ENCODE results near the gene RPL6.
"Not testable (repeated sequence)": the region's sequence is repeated elsewhere in the genome, so short reads cannot be mapped to it uniquely, and the experiment has no call there.

Gene RPL6

DNA sequence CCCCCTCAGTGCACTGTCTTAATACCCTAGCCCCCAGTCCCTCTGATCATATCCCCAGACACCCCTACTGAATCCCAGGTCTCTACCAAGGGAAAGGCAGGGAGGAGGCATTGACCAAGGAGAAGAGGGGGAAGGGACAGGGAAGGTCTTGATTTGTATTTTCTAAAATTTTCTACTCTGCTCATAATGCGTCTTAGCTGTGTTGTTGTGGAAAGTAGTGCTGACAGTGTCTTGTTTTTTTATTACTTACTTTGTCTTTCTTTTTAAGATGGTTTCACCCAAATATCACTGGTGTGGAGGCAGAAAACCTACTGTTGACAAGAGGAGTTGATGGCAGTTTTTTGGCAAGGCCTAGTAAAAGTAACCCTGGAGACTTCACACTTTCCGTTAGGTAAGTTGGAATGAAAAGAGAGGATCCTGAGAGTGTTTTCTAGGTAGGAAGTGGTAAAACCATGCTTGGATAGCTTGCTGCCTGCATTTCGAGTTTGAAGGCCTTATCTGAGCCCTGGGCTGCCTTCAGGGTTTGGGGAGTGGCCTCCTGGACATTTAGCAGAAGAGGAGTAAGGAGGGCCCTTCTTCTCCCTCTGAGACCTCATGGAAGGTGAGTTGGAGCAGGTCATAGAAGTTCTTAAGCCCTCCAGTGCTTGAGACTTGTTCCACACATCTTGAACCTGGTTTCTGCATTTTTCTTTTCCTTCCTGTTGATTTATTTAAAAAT, 36.8 kb upstream of the RPL6 start:
- Histone ChIP-seq H3F3A (ENCODE audit: control insufficient read depth, insufficient read depth) (no peaks in the 10 kb centered on the region), H3K27me3 (ENCODE audit: control insufficient read depth, low read length) (no peaks in the 10 kb centered on the region), H3K79me2 (ENCODE audit: control insufficient read depth, low read length) (peaks cover 26% of the 10 kb centered on the region), H3K27ac (ENCODE audit: low read depth, low read length) (no peak overlapping the region), H3K9me2 (replicated peaks; ENCODE audit: control insufficient read depth, low read length) (no peaks in the 10 kb centered on the region), H3K4me2 (ENCODE audit: low read length) (no peak overlapping the region), H4K20me1 (ENCODE audit: control insufficient read depth, insufficient read depth, low read depth, low read length) (no peaks in the 10 kb centered on the region), H3K4me3 (ENCODE audit: low read length) (no peak overlapping the region), H3K36me3 (ENCODE audit: control insufficient read depth, low read length) (peaks cover 38% of the 10 kb centered on the region), H3K9me3 (ENCODE audit: control insufficient read depth, insufficient read depth, low read length) (no peaks in the 10 kb centered on the region), H3K4me1 (ENCODE audit: control insufficient read depth, low read length) (no peaks in the 10 kb centered on the region)
- no peak for TF ChIP-seq EZH2phosphoT487 (IDR thresholded peaks at IDR 0.05; ENCODE audit: borderline replicate concordance, low read length)
- TF ChIP-seq, protein P1, sequence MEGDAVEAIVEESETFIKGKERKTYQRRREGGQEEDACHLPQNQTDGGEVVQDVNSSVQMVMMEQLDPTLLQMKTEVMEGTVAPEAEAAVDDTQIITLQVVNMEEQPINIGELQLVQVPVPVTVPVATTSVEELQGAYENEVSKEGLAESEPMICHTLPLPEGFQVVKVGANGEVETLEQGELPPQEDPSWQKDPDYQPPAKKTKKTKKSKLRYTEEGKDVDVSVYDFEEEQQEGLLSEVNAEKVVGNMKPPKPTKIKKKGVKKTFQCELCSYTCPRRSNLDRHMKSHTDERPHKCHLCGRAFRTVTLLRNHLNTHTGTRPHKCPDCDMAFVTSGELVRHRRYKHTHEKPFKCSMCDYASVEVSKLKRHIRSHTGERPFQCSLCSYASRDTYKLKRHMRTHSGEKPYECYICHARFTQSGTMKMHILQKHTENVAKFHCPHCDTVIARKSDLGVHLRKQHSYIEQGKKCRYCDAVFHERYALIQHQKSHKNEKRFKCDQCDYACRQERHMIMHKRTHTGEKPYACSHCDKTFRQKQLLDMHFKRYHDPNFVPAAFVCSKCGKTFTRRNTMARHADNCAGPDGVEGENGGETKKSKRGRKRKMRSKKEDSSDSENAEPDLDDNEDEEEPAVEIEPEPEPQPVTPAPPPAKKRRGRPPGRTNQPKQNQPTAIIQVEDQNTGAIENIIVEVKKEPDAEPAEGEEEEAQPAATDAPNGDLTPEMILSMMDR (IDR thresholded peaks at IDR 0.05; ENCODE audit: low read depth, low read length, poor library complexity, severe bottlenecking), result no peak

DNA sequence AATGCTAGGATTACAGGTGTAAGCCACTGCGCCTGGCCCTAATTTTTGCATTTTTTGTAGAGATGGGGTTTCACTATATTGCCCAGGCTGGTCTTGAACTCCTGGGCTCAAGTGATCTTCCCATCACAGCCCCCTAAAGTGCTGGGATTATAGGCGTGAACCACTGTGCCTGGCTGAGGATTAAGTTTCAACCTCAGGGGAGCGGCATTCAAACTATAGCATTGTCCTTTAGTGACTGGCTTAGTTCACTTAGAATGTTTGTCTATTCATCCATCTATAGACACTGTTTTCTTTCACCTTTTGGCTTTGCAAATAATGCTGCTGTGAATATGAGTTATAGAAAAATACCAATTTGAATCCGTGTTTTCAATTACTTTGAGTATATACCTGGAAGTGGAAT, 34.5 kb upstream of the RPL6 start:
- H4K20me1 ChIP-seq (ENCODE audit: control insufficient read depth, insufficient read depth, low read depth, low read length), result no peaks in the 10 kb centered on the region

DNA sequence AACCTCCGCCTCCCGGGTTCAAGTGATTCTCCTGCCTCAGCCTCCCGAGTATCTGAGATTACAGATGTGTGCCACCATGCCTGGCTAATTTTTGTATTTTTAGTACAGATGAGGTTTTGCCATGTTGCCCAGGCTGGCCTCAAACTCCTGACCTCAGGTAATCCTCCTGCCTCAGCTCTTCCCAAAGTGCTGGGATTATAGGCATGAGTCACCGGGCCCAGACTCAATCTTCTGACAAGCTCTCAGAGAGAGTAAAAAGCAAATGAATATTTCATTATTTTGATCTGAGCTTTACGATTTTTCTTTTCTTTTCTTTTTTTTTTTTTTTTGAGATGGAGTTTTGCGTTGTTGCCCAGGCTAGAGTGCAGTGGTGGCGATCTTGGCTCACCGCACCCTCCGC, 31.2 kb upstream of the RPL6 start:
- not testable (repeated sequence) for H3K9me2 ChIP-seq (replicated peaks; ENCODE audit: control insufficient read depth, low read length); H3K36me3 ChIP-seq (ENCODE audit: control insufficient read depth, low read length); H4K20me1 ChIP-seq (ENCODE audit: control insufficient read depth, insufficient read depth, low read depth, low read length); H3F3A ChIP-seq (ENCODE audit: control insufficient read depth, insufficient read depth); H3K4me2 ChIP-seq (ENCODE audit: low read length); H3K9me3 ChIP-seq (ENCODE audit: control insufficient read depth, insufficient read depth, low read length); H3K4me1 ChIP-seq (ENCODE audit: control insufficient read depth, low read length); H3K4me3 ChIP-seq (ENCODE audit: low read length); H3K27me3 ChIP-seq (ENCODE audit: control insufficient read depth, low read length); H3K27ac ChIP-seq (ENCODE audit: low read depth, low read length)
- H3K79me2 ChIP-seq (ENCODE audit: control insufficient read depth, low read length), result peaks cover 73% of the 10 kb centered on the region

More for the DNA sequence above, 34.5 kb upstream of the RPL6 start:
- no peaks in the 10 kb centered on the region for H3K4me1 ChIP-seq (ENCODE audit: control insufficient read depth, low read length)
- no peak overlapping the region for H3K4me2 ChIP-seq (ENCODE audit: low read length)
- H3K27ac ChIP-seq (ENCODE audit: low read depth, low read length), result no peak overlapping the region
- peaks cover 43% of the 10 kb centered on the region for H3K79me2 ChIP-seq (ENCODE audit: control insufficient read depth, low read length)
- no peaks in the 10 kb centered on the region for H3F3A ChIP-seq (ENCODE audit: control insufficient read depth, insufficient read depth)
- H3K27me3 ChIP-seq (ENCODE audit: control insufficient read depth, low read length), result no peaks in the 10 kb centered on the region
- no peaks in the 10 kb centered on the region for H3K9me2 ChIP-seq (replicated peaks; ENCODE audit: control insufficient read depth, low read length)
- H3K9me3 ChIP-seq (ENCODE audit: control insufficient read depth, insufficient read depth, low read length), result no peaks in the 10 kb centered on the region
- H3K36me3 ChIP-seq (ENCODE audit: control insufficient read depth, low read length), result peaks cover 21% of the 10 kb centered on the region
- TF ChIP-seq EZH2phosphoT487 (IDR thresholded peaks at IDR 0.05; ENCODE audit: borderline replicate concordance, low read length), result no peak
- TF ChIP-seq, protein P1 (IDR thresholded peaks at IDR 0.05; ENCODE audit: low read depth, low read length, poor library complexity, severe bottlenecking), result no peak
- H3K4me3 ChIP-seq (ENCODE audit: low read length), result no peak overlapping the region

DNA sequence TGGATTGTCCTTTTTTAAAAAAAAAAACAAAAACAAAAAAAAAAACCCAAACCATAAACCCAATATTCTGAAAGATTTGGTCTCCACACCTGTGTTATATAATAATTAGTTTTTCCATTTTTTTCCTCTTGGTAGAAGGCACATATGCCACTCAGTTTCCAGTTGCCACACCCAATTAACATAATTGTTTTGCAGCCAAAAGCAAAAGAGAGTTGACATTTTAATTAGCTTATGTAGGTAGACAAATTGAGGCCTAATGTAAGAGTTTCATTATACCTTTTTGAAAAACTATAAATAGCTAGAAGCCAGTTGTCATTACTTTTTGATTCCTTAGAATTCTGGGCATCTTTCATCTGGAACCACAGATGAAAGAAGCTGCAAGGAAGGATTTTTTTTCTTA, 30.4 kb upstream of the RPL6 start:
- Histone ChIP-seq H3K27ac (ENCODE audit: low read depth, low read length) (no peak overlapping the region), H3K27me3 (ENCODE audit: control insufficient read depth, low read length) (no peaks in the 10 kb centered on the region), H3F3A (ENCODE audit: control insufficient read depth, insufficient read depth) (0 out of 2 replicates have a peak, but pooled peaks cover 2% of the 10 kb centered on the region), H4K20me1 (ENCODE audit: control insufficient read depth, insufficient read depth, low read depth, low read length) (no peaks in the 10 kb centered on the region), H3K9me3 (ENCODE audit: control insufficient read depth, insufficient read depth, low read length) (no peaks in the 10 kb centered on the region), H3K79me2 (ENCODE audit: control insufficient read depth, low read length) (peaks cover 80% of the 10 kb centered on the region), H3K4me1 (ENCODE audit: control insufficient read depth, low read length) (no peaks in the 10 kb centered on the region), H3K4me3 (ENCODE audit: low read length) (no peak overlapping the region), H3K36me3 (ENCODE audit: control insufficient read depth, low read length) (peaks cover 3% of the 10 kb centered on the region; the same call in 1 of the 2 replicates), H3K9me2 (replicated peaks; ENCODE audit: control insufficient read depth, low read length) (no peaks in the 10 kb centered on the region), H3K4me2 (ENCODE audit: low read length) (no peak overlapping the region)
- TF ChIP-seq, protein P1 (IDR thresholded peaks at IDR 0.05; ENCODE audit: low read depth, low read length, poor library complexity, severe bottlenecking), result no peak
- no peak for TF ChIP-seq EZH2phosphoT487 (IDR thresholded peaks at IDR 0.05; ENCODE audit: borderline replicate concordance, low read length)

DNA sequence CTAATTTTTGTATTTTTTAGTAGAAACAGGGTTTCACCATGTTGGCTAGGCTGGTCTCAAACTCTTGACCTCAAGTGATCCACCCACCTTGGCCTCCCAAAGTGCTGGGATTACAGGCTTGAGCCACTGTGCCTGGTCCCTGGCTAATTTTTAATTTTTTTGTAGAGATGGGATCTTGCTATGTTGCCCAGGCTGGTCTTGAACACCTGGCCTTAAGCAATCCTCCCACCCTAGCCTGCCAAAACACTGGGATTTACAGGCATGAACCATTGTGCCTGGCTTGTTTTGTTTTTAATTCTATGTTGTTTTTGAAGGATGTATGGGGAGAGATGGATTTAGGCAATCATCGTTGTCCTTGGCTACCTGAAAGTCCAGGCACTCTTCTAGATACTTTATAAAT, 29.2 kb upstream of the RPL6 start:
- not testable (repeated sequence) for H3K4me1 ChIP-seq (ENCODE audit: control insufficient read depth, low read length); H3K9me3 ChIP-seq (ENCODE audit: control insufficient read depth, insufficient read depth, low read length); H3F3A ChIP-seq (ENCODE audit: control insufficient read depth, insufficient read depth); H3K4me2 ChIP-seq (ENCODE audit: low read length); H3K9me2 ChIP-seq (replicated peaks; ENCODE audit: control insufficient read depth, low read length); H4K20me1 ChIP-seq (ENCODE audit: control insufficient read depth, insufficient read depth, low read depth, low read length); H3K27ac ChIP-seq (ENCODE audit: low read depth, low read length); H3K4me3 ChIP-seq (ENCODE audit: low read length); H3K27me3 ChIP-seq (ENCODE audit: control insufficient read depth, low read length); H3K36me3 ChIP-seq (ENCODE audit: control insufficient read depth, low read length)
- peaks cover 81% of the 10 kb centered on the region for H3K79me2 ChIP-seq (ENCODE audit: control insufficient read depth, low read length)

All from DOHH2 (cell line).